Brain microvascular endothelial cell (primary cell): ENCODE measurements around the gene GPR173.
A peak's percentile ranks its signal among the peaks of the same experiment; 100 is the strongest.

Source experiments
- DNase-seq: peaks from one replicate; pipeline ENCODE4 v3.0.0-alpha.2; 2020
- H3K27ac ChIP-seq: fragments of 250-450 bp; sonication (Bioruptor Pico); 2 replicates; pipeline ENCODE4 v1.5.1; 2020; ENCODE audit warnings: mild to moderate bottlenecking, moderate library complexity
- H3K27me3 ChIP-seq: fragments of 250-450 bp; sonication (Bioruptor Pico); replicated peaks from 2 replicates; pipeline ENCODE4 v1.5.1; 2020; ENCODE audit warnings: mild to moderate bottlenecking
- H3K36me3 ChIP-seq: fragments of 250-450 bp; sonication (Bioruptor Pico); replicated peaks from 2 replicates; pipeline ENCODE4 v1.5.1; 2020; ENCODE audit warnings: mild to moderate bottlenecking
- H3K4me3 ChIP-seq: 2 replicates; pipeline ENCODE4 v1.5.1; 2011; ENCODE audit warnings: low read depth, mild to moderate bottlenecking, control low read depth, low read length, moderate library complexity
- in situ Hi-C: cut with HindIII; loops from 2 replicates; pipeline ENCODE4 v1.10.0; 2017; ENCODE audit warnings: low sequenced_read_pairs, low pct_ligation_motif_present
- TF ChIP-seq, protein P1 (sequence below): IDR thresholded peaks from 2 replicates; pipeline ENCODE4 v1.5.1; 2011; ENCODE audit warnings: low read depth, mild to moderate bottlenecking, moderate library complexity, low read length, control low read depth, inconsistent platforms; ENCODE audit errors: missing control alignments

The GPR173 gene

GRCh38 chrX:53077207-53078197 is 28.9 kb downstream of the GPR173 start:
- DNase-seq, result no peak
- in situ Hi-C loops, result no loop called here
- no peak overlapping the region for H3K27ac ChIP-seq
- TF ChIP-seq, protein P1, sequence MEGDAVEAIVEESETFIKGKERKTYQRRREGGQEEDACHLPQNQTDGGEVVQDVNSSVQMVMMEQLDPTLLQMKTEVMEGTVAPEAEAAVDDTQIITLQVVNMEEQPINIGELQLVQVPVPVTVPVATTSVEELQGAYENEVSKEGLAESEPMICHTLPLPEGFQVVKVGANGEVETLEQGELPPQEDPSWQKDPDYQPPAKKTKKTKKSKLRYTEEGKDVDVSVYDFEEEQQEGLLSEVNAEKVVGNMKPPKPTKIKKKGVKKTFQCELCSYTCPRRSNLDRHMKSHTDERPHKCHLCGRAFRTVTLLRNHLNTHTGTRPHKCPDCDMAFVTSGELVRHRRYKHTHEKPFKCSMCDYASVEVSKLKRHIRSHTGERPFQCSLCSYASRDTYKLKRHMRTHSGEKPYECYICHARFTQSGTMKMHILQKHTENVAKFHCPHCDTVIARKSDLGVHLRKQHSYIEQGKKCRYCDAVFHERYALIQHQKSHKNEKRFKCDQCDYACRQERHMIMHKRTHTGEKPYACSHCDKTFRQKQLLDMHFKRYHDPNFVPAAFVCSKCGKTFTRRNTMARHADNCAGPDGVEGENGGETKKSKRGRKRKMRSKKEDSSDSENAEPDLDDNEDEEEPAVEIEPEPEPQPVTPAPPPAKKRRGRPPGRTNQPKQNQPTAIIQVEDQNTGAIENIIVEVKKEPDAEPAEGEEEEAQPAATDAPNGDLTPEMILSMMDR, result no peak
- no peak overlapping the region for H3K4me3 ChIP-seq
- no peaks in the 10 kb centered on the region for H3K36me3 ChIP-seq
- H3K27me3 ChIP-seq, result no peaks in the 10 kb centered on the region

GRCh38 chrX:53078943-53079342 is 30.4 kb downstream of the GPR173 start:
- DNase-seq, result no peak
- no peak overlapping the region for H3K27ac ChIP-seq
- no peaks in the 10 kb centered on the region for H3K27me3 ChIP-seq
- TF ChIP-seq, protein P1, result no peak
- no peak overlapping the region for H3K4me3 ChIP-seq
- no peaks in the 10 kb centered on the region for H3K36me3 ChIP-seq
- in situ Hi-C loops, result no loop called here

DNA sequence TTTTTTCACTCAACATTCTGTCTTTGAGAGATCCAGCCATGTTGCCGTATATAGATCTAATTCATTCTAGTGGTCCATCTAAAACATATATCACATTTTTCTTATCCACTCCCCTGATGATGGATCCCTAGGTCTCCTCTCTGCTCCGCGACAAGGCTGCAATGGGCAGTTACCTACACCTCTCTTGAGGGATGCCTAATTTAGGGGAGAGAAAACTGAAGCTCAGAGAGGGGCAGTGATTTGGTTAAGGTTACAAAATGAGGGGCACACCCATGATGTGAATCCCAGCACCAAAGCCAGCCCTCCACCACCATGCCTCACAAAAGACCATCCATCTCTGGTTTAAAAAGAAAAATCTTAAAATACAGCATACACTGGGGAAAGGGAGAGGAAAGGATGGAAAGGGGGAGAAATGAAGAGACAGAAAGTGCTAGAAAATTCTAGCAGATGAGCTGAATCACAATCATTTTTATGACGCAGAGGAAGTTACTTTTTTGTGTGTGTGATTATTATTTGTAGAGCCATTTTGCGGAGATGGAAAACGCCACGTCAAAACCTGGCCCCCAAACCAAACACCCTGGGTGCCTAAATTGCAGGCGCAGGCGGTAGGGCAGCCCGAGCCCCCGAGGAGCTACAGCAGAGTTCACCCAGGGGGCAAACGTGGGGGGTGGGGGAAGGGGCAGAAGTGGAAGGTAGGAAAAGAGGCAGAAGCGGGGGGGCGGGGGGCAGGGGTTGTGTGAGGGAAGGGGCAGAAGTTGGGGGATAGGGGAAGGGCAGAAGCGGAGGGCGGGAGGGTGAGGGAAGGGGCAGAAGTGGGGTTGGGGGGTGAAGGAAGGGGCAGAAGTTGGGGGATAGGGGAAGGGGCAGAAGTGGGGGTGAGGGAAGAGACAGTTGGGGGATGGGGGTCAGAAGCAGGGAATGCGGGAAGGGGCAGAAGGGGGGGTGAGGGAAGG is 32.3 kb downstream of the GPR173 start:
- Histone ChIP-seq H3K36me3 (peaks cover 9% of the 10 kb centered on the region), H3K27ac (peak overlapping the region; percentile 57), H3K4me3 (no peak overlapping the region), H3K27me3 (no peaks in the 10 kb centered on the region)
- DNase-seq, result no peak
- TF ChIP-seq, protein P1, result no peak
- in situ Hi-C loops, result no loop called here

DNA sequence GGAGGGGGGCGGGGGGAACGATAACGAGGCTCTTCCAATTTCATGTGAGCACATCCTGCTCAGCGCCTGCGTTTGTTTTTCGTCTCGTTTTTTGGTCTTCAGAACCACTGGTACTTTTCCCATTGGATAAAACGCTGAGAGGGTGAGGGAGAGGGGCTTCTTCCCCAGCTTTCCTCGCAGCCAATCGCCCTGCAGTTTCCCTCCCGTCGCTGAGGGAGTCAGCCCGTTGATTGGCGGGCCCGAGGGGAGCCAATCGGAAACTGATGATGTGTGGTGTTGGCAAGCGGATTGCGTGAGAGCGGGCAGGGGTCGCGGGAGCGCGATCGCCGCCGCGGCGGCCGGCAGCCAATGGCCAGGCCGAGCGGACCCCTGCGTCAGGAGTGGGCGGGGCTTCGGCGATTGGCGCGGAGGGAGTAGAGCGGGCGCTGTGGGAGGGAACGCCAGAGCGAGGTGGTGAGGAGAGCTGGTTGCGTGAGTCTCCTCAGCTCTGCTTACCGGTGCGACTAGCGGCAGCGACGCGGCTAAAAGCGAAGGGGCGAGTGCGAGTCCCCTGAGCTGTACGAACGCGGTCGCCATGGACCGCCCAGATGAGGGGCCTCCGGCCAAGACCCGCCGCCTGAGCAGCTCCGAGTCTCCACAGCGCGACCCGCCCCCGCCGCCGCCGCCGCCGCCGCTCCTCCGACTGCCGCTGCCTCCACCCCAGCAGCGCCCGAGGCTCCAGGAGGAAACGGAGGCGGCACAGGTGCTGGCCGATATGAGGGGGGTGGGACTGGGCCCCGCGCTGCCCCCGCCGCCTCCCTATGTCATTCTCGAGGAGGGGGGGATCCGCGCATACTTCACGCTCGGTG is 33.6 kb downstream of the GPR173 start, which contains the start of gene TSPYL2:
TSS of gene TSPYL2 (plus strand) at position 443 of the 848 bp plus-strand sequence. CDS start at position 575, 132 bp downstream.
- TF ChIP-seq, protein P1, result no peak
- Histone ChIP-seq H3K27ac (peak within 1 kb of the TSS; percentile 79), H3K36me3 (peaks cover 14% of the 10 kb centered on the region), H3K27me3 (no peaks in the 10 kb centered on the region), H3K4me3 (peak within 1 kb of the TSS; percentile 67)
- in situ Hi-C loops, result no loop called here
- DNase-seq, result peak; percentile 93
